Hematopoietic multipotent progenitor cell treated with erythropoietin and hydrocortisone succinate and interleukin-3 and kit ligand, for 17 days (in vitro differentiated cells): Measurements from ENCODE around the gene CACTIN.
"Not testable (repeated sequence)": the region's sequence is repeated elsewhere in the genome, so short reads cannot be mapped to it uniquely, and the experiment has no call there.

Experiments used
- DNase-seq: peaks from one replicate; pipeline ENCODE4 v3.0.0-alpha.2; 2015; ENCODE audit warnings: low spot score

Gene CACTIN

GRCh38 chr19:3663838-3664237 is 37.2 kb upstream of the CACTIN start:
- DNase-seq, result no peak

- DNase-seq, result no peak
These were observed 35.0 kb upstream of the CACTIN start for GRCh38 chr19:3661284-3662238.

GRCh38 chr19:3660493-3661219 is 34.1 kb upstream of the CACTIN start:
- DNase-seq, result no peak

GRCh38 chr19:3659746-3660112 is 33.1 kb upstream of the CACTIN start:
- DNase-seq, result no peak

GRCh38 chr19:3658870-3659745 is 32.5 kb upstream of the CACTIN start:
- DNase-seq, result no peak

GRCh38 chr19:3658004-3658869 is 31.6 kb upstream of the CACTIN start:
- DNase-seq, result no peak

GRCh38 chr19:3657395-3657769 is 30.8 kb upstream of the CACTIN start:
- no peak for DNase-seq

GRCh38 chr19:3656747-3657394 is 30.3 kb upstream of the CACTIN start:
- no peak for DNase-seq

GRCh38 chr19:3656073-3656746 is 29.6 kb upstream of the CACTIN start:
- no peak for DNase-seq

- no peak for DNase-seq
These were observed 28.9 kb upstream of the CACTIN start for GRCh38 chr19:3655402-3656072.

GRCh38 chr19:3653865-3654513 is 27.4 kb upstream of the CACTIN start:
- no peak for DNase-seq

- no peak for DNase-seq
These were observed 26.6 kb upstream of the CACTIN start for GRCh38 chr19:3653081-3653795.

GRCh38 chr19:3652422-3652821 is 25.8 kb upstream of the CACTIN start:
- DNase-seq, result no peak

GRCh38 chr19:3651684-3652083 is 25.1 kb upstream of the CACTIN start:
- no peak for DNase-seq

GRCh38 chr19:3649888-3650287 is 23.3 kb upstream of the CACTIN start:
- no peak for DNase-seq

GRCh38 chr19:3648037-3648905 is 21.7 kb upstream of the CACTIN start:
- no peak for DNase-seq

GRCh38 chr19:3647102-3647501 is 20.5 kb upstream of the CACTIN start:
- DNase-seq, result not testable (repeated sequence)
